DOHH2 (cell line): ENCODE results near the gene VPS9D1.

Experiments
- H3F3A ChIP-seq: fragments of 200-600 bp; sonication (generic), shearing (Covaris generic); 2 replicates; pipeline ENCODE4 v1.6.0; 2016; ENCODE audit warnings: antibody characterized with exemption, mild to moderate bottlenecking; ENCODE audit not compliant: control insufficient read depth, insufficient read depth
- H3K27ac ChIP-seq: fragments of 200-600 bp; sonication (generic); 2 replicates; pipeline ENCODE4 v1.5.1; 2014; ENCODE audit warnings: low read depth, mild to moderate bottlenecking, low read length, moderate library complexity
- H3K27me3 ChIP-seq: fragments of 200-600 bp; sonication (generic); 2 replicates; pipeline ENCODE4 v1.6.1; 2014; ENCODE audit warnings: mild to moderate bottlenecking, low read length, mixed read lengths; ENCODE audit not compliant: control insufficient read depth
- H3K36me3 ChIP-seq: fragments of 200-600 bp; sonication (generic); 2 replicates; pipeline ENCODE4 v1.6.1; 2014; ENCODE audit warnings: mild to moderate bottlenecking, low read length, moderate library complexity, mixed read lengths; ENCODE audit not compliant: control insufficient read depth
- H3K4me1 ChIP-seq: fragments of 200-600 bp; sonication (generic); 2 replicates; pipeline ENCODE4 v1.6.1; 2014; ENCODE audit warnings: mild to moderate bottlenecking, low read length, mixed read lengths; ENCODE audit not compliant: control insufficient read depth
- H3K4me2 ChIP-seq: fragments of 200-600 bp; sonication (generic); 2 replicates; pipeline ENCODE4 v1.6.0; 2014; ENCODE audit warnings: mild to moderate bottlenecking, low read length, moderate library complexity
- H3K4me3 ChIP-seq: fragments of 200-600 bp; sonication (generic); 2 replicates; pipeline ENCODE4 v1.5.1; 2014; ENCODE audit warnings: mild to moderate bottlenecking, low read length, mixed read lengths
- H3K79me2 ChIP-seq: fragments of 200-600 bp; sonication (generic); 2 replicates; pipeline ENCODE4 v1.6.1; 2014; ENCODE audit warnings: mild to moderate bottlenecking, low read length, mixed read lengths; ENCODE audit not compliant: control insufficient read depth
- H3K9me2 ChIP-seq: fragments of 200-600 bp; sonication (generic); replicated peaks from 2 replicates; pipeline ENCODE4 v1.6.1; 2014; ENCODE audit warnings: mild to moderate bottlenecking, low read length, mixed read lengths; ENCODE audit not compliant: control insufficient read depth
- H3K9me3 ChIP-seq: fragments of 200-600 bp; sonication (generic); 2 replicates; pipeline ENCODE4 v1.6.1; 2014; ENCODE audit warnings: antibody characterized with exemption, low read length, mixed read lengths; ENCODE audit not compliant: control insufficient read depth, insufficient read depth
- H4K20me1 ChIP-seq: fragments of 200-600 bp; sonication (generic); 2 replicates; pipeline ENCODE4 v1.6.0; 2014; ENCODE audit warnings: low read depth, mild to moderate bottlenecking, antibody characterized with exemption, low read length, moderate library complexity; ENCODE audit not compliant: control insufficient read depth, insufficient read depth
- CTCF ChIP-seq: fragments of 200-600 bp; sonication (generic); IDR thresholded peaks from one replicate; pipeline ENCODE4 v1.5.1; 2014; ENCODE audit warnings: antibody characterized with exemption, mild to moderate bottlenecking, low read depth, low read length; ENCODE audit not compliant: poor library complexity, severe bottlenecking
- EZH2phosphoT487 ChIP-seq: fragments of 200-600 bp; sonication (generic); IDR thresholded peaks from 2 replicates; pipeline ENCODE4 v1.6.1; 2017; ENCODE audit warnings: borderline replicate concordance, mild to moderate bottlenecking, antibody characterized with exemption, low read length, moderate library complexity, mixed read lengths

VPS9D1 gene

DNA sequence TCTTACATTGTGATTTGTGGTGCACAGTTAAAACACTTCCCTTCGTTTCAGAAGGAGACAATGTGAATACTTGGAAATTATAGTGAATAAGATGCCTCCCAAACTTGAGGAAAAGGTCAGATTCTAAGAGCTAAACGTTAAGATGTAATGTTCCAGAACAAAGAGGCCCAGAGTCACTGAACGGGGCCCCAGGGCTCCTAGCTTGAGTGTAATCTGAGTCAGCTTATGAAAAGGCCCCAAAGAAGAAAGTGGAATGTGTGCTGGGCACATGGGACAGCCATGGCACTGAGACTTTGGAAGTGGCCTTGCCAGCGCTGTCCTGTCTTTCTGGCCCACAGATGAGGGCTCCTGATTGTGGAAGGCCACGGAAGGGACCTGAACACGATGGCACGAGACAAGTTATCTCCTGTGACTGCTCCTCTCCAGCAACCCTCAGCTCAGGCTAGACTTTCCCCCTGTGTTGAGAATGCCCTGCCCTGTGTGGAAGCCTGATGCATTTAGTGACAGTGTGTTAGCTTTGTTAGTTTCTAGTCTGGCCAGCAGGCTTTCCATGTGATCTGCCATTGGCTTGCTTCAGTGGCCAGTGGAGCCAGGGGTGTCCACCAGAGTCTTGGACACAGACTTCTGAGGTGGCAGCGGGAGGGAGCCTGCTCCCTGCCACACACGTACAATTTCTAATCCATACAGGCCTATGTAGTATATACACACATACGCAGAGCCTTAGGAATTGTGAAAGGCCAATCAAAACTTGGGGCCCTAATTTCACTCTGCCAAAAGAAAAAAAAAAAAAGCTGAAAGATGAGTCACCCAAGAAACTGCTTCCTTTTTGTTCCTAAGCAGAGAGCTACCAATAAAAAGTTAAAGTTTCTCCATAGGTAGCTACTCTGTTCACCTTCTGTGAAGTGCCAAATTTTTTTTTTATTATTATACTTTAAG lies 49.9 kb downstream of the VPS9D1 start:
- Histone ChIP-seq H3K9me2 (no peaks in the 10 kb centered on the region), H3K79me2 (no peaks in the 10 kb centered on the region), H3K27ac (no peak overlapping the region), H3K36me3 (no peaks in the 10 kb centered on the region; the same call in none of the 2 replicates), H3K27me3 (no peaks in the 10 kb centered on the region), H3F3A (no peaks in the 10 kb centered on the region), H3K4me3 (no peak overlapping the region), H3K9me3 (no peaks in the 10 kb centered on the region), H3K4me1 (no peaks in the 10 kb centered on the region), H3K4me2 (no peak overlapping the region), H4K20me1 (no peaks in the 10 kb centered on the region)
- TF ChIP-seq EZH2phosphoT487, result no peak
- TF ChIP-seq CTCF, result no peak

DNA sequence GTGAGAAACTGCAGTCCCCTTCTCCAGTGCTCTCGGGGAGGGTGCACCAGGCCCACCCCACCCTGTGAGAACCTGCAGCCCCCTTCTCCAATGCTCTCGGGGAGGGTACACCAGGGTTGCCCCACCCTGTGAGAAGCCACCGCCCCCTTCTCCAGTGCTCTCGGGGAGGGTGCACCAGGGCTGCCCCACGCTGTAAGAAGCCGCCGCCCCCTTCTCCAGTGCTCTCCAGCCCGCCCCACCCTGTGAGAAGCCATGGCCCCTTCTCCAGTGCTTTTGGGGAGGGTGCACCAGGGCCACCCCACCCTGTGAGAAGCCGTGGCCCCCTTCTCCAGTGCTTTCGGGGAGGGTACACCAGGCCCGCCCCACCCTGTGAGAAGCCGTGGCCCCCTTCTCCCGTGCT lies 50.9 kb downstream of the VPS9D1 start:
- no peaks in the 10 kb centered on the region; the same call in none of the 2 replicates for H3K36me3 ChIP-seq
- no peak overlapping the region for H3K4me2 ChIP-seq
- no peaks in the 10 kb centered on the region for H4K20me1 ChIP-seq
- no peaks in the 10 kb centered on the region for H3K9me2 ChIP-seq
- no peaks in the 10 kb centered on the region for H3K9me3 ChIP-seq
- no peak overlapping the region for H3K4me3 ChIP-seq
- no peaks in the 10 kb centered on the region for H3K79me2 ChIP-seq
- no peaks in the 10 kb centered on the region for H3K4me1 ChIP-seq
- TF ChIP-seq CTCF, result no peak
- H3K27ac ChIP-seq, result no peak overlapping the region
- H3F3A ChIP-seq, result no peaks in the 10 kb centered on the region
- H3K27me3 ChIP-seq, result no peaks in the 10 kb centered on the region

- H3K4me2 ChIP-seq, result no peak overlapping the region
- no peaks in the 10 kb centered on the region for H3K79me2 ChIP-seq
- no peaks in the 10 kb centered on the region for H3F3A ChIP-seq
- H3K27me3 ChIP-seq, result no peaks in the 10 kb centered on the region
- H3K27ac ChIP-seq, result no peak overlapping the region
- no peak for TF ChIP-seq EZH2phosphoT487
- TF ChIP-seq CTCF, result no peak
- peaks cover 4% of the 10 kb centered on the region for H3K36me3 ChIP-seq
- no peak overlapping the region for H3K4me3 ChIP-seq
- no peaks in the 10 kb centered on the region for H3K9me2 ChIP-seq
- no peaks in the 10 kb centered on the region for H3K9me3 ChIP-seq
- no peaks in the 10 kb centered on the region for H4K20me1 ChIP-seq
- no peaks in the 10 kb centered on the region for H3K4me1 ChIP-seq
These were observed 51.9 kb downstream of the VPS9D1 start for GRCh38 chr16:89668790-89669158.
